Peyer's patch (tissue), 4 donors: Measurements from ENCODE around the gene PHYHIPL. TPM values are rescaled to one million over a fixed set of nuclear protein-coding genes. Genes with fewer than 3 reads are reported as not detected.

ENCODE experiments used
- DNase-seq, 3 donors: peaks; one replicate each; pipeline ENCODE4 v3.0.0-alpha.2; 2017 to 2019
- H3K27ac ChIP-seq, 4 donors: fragments of 200-600 bp; sonication (generic); one replicate each; pipeline ENCODE4 v1.5.1; 2016 to 2019
- H3K27me3 ChIP-seq, 2 donors: fragments of 200-600 bp; sonication (generic); one replicate each; pipeline ENCODE4 v1.5.1; 2019
- H3K36me3 ChIP-seq, 3 donors: fragments of 200-600 bp; sonication (generic); one replicate each; pipeline ENCODE4 v1.5.1; 2016 to 2019
- H3K4me1 ChIP-seq, 4 donors: fragments of 200-600 bp; sonication (generic); one replicate each; pipeline ENCODE4 v1.5.1; 2016 to 2019
- H3K4me3 ChIP-seq, 4 donors: fragments of 200-600 bp; sonication (generic); 1 replicate in 3 of 4; 2 replicates in 1 of 4; pipeline ENCODE4 v1.5.1; 2016 to 2019; ENCODE audit warnings: mild to moderate bottlenecking in 1 of 4
- H3K9me3 ChIP-seq, 4 donors: fragments of 200-600 bp; sonication (generic); one replicate each; pipeline ENCODE4 v1.5.1; 2016 to 2019; ENCODE audit warnings: mild to moderate bottlenecking in 1 of 4
- CTCF ChIP-seq, 6 experiments: fragments of 450-650 bp in 4 of 6; fragments of 200-600 bp in 2 of 6; sonication (generic) in 1 of 6; IDR thresholded peaks; one replicate each; pipeline ENCODE4 v1.5.1; 2017 to 2019; ENCODE audit warnings: antibody characterized with exemption in 6 of 6, mild to moderate bottlenecking in 3 of 6, moderate library complexity in 1 of 6
- POLR2A ChIP-seq, 2 donors: fragments of 450-650 bp; IDR thresholded peaks; one replicate each; pipeline ENCODE4 v1.5.1; 2017; ENCODE audit warnings: antibody characterized with exemption in 2 of 2, mild to moderate bottlenecking in 2 of 2, moderate library complexity in 2 of 2
- total RNA-seq, 4 donors: library from RNA; depleted of rRNA; stranded (reverse); fragments of >200 nt; gene quantifications; one replicate each; pipeline ENCODE4 v1.1.0, GENCODE V29; 2016

Gene PHYHIPL
- total RNA-seq, 4 donors from 2014 or later: 2.5 to 12.3 (median 10.8) TPM

DNA sequence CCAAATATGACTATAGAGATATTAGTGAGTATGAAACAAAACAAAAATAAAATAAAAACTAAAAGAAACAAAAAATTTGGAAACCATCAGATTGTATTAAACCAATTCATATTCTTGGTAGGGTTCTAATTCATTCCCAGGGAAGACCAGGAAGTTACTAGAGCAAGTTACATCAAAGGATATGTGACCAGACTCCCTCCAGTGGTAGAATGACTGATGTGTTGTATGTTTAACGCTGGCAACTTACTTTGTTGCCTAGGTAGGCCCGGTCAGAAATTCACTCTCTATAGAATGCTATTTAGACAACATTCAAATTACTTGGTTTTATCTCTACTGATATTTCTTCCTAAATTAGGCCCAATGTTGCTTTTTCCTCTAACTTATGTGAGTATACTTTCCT is 5.2 kb downstream of the PHYHIPL start:
- H3K27ac ChIP-seq: no peak overlapping the region
- no peaks in the 10 kb centered on the region for H3K4me1 ChIP-seq
- H3K4me3 ChIP-seq: no peak overlapping the region
- no peak for TF ChIP-seq POLR2A (IDR thresholded peaks at IDR 0.05)
- peak in 4 of 6 experiments; percentile 34 to 90 (median 85) for TF ChIP-seq CTCF (IDR thresholded peaks at IDR 0.05)
- DNase-seq: peak in 1 of 3 donors; percentile 44
- H3K27me3 ChIP-seq: no peaks in the 10 kb centered on the region
- H3K36me3 ChIP-seq: no peaks in the 10 kb centered on the region
- H3K9me3 ChIP-seq: no peaks in the 10 kb centered on the region

- H3K9me3 ChIP-seq: no peaks in the 10 kb centered on the region
- H3K4me3 ChIP-seq: no peak overlapping the region
- no peaks in the 10 kb centered on the region for H3K4me1 ChIP-seq
- H3K27me3 ChIP-seq: no peaks in the 10 kb centered on the region
- no peak overlapping the region for H3K27ac ChIP-seq
- TF ChIP-seq POLR2A (IDR thresholded peaks at IDR 0.05) (no peak), CTCF (IDR thresholded peaks at IDR 0.05) (no peak)
- no peak for DNase-seq
- H3K36me3 ChIP-seq: no peaks in the 10 kb centered on the region
These were observed 13.9 kb downstream of the PHYHIPL start for GRCh38 chr10:59190332-59190731.

GRCh38 chr10:59206204-59206720 is 29.8 kb downstream of the PHYHIPL start:
- TF ChIP-seq CTCF (IDR thresholded peaks at IDR 0.05) (no peak), POLR2A (IDR thresholded peaks at IDR 0.05) (no peak)
- H3K4me1 ChIP-seq: no peaks in the 10 kb centered on the region
- H3K36me3 ChIP-seq: peaks cover 0 to 5% (median 0%) of the 10 kb centered on the region in 3 donors

GRCh38 chr10:59212301-59212798 is 35.9 kb downstream of the PHYHIPL start:
- Histone ChIP-seq H3K9me3 (no peaks in the 10 kb centered on the region), H3K27me3 (no peaks in the 10 kb centered on the region), H3K4me3 (no peak overlapping the region), H3K4me1 (no peaks in the 10 kb centered on the region), H3K36me3 (peaks cover 0 to under 1% (median 0%) of the 10 kb centered on the region in 3 donors), H3K27ac (no peak overlapping the region)
- no peak for DNase-seq
- TF ChIP-seq CTCF (IDR thresholded peaks at IDR 0.05): no peak
- TF ChIP-seq POLR2A (IDR thresholded peaks at IDR 0.05): no peak

More at GRCh38 chr10:59206204-59206720, 29.8 kb downstream of the PHYHIPL start:
- DNase-seq: no peak
- Histone ChIP-seq H3K9me3 (no peaks in the 10 kb centered on the region), H3K27ac (no peak overlapping the region), H3K27me3 (no peaks in the 10 kb centered on the region), H3K4me3 (no peak overlapping the region)

DNA sequence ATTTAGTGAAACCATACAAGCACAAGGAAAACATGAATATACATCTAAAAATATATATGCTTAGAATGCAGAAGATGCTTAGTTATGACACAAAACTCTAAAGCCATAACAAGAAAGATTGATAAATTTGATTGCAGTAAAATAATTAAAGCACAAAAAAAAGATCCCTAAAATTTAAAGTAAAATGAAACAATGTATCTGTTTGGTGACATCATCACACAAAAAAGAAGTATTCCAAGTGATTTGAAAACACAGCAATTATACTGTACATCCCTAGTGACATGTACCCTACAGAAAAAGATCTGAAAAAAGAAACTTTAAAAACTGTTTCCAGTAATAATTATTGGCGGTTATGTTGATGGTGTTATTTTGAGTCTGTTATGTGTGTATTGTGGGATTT is 37.7 kb downstream of the PHYHIPL start:
- DNase-seq: no peak
- Histone ChIP-seq H3K4me3 (no peak overlapping the region), H3K27me3 (no peaks in the 10 kb centered on the region), H3K9me3 (no peaks in the 10 kb centered on the region), H3K27ac (no peak overlapping the region), H3K36me3 (no peaks in the 10 kb centered on the region), H3K4me1 (no peaks in the 10 kb centered on the region)
- TF ChIP-seq CTCF (IDR thresholded peaks at IDR 0.05): no peak
